ENCODE results near the gene STAM.

DNA sequence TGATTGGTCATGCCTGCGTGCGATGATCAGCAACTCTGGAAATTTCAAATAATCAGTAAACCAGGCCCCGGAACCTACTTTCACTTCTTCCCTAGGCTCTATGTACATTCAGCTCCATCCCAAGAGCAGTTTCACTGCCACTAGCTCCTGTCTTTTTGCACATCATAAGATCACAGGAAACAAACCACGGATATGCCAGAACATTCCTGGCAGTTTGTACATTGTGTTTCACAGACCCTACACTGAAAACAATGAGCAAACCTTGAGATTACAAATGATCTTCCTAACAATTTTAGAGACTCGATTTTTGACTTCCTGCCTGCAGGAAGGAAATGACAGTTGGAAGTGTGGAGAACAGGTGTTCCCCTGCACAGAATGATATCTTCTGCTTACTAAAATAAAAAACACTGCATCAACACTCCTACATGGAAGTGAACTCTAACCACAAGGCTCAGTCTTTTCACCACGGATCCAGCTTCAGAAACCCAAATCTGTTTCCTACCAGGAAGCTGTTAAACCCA is 100.5 kb downstream of the STAM start:
- no peak for TF ChIP-seq NFE2 (IDR thresholded peaks at IDR 0.05; ENCODE audit: low read depth)
- TF ChIP-seq, protein P1, sequence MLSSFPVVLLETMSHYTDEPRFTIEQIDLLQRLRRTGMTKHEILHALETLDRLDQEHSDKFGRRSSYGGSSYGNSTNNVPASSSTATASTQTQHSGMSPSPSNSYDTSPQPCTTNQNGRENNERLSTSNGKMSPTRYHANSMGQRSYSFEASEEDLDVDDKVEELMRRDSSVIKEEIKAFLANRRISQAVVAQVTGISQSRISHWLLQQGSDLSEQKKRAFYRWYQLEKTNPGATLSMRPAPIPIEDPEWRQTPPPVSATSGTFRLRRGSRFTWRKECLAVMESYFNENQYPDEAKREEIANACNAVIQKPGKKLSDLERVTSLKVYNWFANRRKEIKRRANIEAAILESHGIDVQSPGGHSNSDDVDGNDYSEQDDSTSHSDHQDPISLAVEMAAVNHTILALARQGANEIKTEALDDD (IDR thresholded peaks at IDR 0.05), result no peak
- TF ChIP-seq, protein P2, sequence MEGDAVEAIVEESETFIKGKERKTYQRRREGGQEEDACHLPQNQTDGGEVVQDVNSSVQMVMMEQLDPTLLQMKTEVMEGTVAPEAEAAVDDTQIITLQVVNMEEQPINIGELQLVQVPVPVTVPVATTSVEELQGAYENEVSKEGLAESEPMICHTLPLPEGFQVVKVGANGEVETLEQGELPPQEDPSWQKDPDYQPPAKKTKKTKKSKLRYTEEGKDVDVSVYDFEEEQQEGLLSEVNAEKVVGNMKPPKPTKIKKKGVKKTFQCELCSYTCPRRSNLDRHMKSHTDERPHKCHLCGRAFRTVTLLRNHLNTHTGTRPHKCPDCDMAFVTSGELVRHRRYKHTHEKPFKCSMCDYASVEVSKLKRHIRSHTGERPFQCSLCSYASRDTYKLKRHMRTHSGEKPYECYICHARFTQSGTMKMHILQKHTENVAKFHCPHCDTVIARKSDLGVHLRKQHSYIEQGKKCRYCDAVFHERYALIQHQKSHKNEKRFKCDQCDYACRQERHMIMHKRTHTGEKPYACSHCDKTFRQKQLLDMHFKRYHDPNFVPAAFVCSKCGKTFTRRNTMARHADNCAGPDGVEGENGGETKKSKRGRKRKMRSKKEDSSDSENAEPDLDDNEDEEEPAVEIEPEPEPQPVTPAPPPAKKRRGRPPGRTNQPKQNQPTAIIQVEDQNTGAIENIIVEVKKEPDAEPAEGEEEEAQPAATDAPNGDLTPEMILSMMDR (IDR thresholded peaks at IDR 0.05 in 2 of 3, conservative IDR thresholded peaks at IDR 0.05 in 1 of 3; ENCODE audit: insufficient read depth in 2 of 3, low read depth in 1 of 3, low read length in 3 of 3), result no peak
- TF ChIP-seq BRD4 (IDR thresholded peaks at IDR 0.05), result no peak
- no peak for TF ChIP-seq SIN3A (IDR thresholded peaks at IDR 0.05; ENCODE audit: borderline replicate concordance in 2 of 2, control insufficient read depth in 1 of 2, low read depth in 2 of 2, low read length in 2 of 2)
- TF ChIP-seq CREB1 (IDR thresholded peaks at IDR 0.05), result no peak
- TF ChIP-seq CREB1 (CRISPR knock-in tag; IDR thresholded peaks at IDR 0.05), result no peak
- TF ChIP-seq, protein P3, sequence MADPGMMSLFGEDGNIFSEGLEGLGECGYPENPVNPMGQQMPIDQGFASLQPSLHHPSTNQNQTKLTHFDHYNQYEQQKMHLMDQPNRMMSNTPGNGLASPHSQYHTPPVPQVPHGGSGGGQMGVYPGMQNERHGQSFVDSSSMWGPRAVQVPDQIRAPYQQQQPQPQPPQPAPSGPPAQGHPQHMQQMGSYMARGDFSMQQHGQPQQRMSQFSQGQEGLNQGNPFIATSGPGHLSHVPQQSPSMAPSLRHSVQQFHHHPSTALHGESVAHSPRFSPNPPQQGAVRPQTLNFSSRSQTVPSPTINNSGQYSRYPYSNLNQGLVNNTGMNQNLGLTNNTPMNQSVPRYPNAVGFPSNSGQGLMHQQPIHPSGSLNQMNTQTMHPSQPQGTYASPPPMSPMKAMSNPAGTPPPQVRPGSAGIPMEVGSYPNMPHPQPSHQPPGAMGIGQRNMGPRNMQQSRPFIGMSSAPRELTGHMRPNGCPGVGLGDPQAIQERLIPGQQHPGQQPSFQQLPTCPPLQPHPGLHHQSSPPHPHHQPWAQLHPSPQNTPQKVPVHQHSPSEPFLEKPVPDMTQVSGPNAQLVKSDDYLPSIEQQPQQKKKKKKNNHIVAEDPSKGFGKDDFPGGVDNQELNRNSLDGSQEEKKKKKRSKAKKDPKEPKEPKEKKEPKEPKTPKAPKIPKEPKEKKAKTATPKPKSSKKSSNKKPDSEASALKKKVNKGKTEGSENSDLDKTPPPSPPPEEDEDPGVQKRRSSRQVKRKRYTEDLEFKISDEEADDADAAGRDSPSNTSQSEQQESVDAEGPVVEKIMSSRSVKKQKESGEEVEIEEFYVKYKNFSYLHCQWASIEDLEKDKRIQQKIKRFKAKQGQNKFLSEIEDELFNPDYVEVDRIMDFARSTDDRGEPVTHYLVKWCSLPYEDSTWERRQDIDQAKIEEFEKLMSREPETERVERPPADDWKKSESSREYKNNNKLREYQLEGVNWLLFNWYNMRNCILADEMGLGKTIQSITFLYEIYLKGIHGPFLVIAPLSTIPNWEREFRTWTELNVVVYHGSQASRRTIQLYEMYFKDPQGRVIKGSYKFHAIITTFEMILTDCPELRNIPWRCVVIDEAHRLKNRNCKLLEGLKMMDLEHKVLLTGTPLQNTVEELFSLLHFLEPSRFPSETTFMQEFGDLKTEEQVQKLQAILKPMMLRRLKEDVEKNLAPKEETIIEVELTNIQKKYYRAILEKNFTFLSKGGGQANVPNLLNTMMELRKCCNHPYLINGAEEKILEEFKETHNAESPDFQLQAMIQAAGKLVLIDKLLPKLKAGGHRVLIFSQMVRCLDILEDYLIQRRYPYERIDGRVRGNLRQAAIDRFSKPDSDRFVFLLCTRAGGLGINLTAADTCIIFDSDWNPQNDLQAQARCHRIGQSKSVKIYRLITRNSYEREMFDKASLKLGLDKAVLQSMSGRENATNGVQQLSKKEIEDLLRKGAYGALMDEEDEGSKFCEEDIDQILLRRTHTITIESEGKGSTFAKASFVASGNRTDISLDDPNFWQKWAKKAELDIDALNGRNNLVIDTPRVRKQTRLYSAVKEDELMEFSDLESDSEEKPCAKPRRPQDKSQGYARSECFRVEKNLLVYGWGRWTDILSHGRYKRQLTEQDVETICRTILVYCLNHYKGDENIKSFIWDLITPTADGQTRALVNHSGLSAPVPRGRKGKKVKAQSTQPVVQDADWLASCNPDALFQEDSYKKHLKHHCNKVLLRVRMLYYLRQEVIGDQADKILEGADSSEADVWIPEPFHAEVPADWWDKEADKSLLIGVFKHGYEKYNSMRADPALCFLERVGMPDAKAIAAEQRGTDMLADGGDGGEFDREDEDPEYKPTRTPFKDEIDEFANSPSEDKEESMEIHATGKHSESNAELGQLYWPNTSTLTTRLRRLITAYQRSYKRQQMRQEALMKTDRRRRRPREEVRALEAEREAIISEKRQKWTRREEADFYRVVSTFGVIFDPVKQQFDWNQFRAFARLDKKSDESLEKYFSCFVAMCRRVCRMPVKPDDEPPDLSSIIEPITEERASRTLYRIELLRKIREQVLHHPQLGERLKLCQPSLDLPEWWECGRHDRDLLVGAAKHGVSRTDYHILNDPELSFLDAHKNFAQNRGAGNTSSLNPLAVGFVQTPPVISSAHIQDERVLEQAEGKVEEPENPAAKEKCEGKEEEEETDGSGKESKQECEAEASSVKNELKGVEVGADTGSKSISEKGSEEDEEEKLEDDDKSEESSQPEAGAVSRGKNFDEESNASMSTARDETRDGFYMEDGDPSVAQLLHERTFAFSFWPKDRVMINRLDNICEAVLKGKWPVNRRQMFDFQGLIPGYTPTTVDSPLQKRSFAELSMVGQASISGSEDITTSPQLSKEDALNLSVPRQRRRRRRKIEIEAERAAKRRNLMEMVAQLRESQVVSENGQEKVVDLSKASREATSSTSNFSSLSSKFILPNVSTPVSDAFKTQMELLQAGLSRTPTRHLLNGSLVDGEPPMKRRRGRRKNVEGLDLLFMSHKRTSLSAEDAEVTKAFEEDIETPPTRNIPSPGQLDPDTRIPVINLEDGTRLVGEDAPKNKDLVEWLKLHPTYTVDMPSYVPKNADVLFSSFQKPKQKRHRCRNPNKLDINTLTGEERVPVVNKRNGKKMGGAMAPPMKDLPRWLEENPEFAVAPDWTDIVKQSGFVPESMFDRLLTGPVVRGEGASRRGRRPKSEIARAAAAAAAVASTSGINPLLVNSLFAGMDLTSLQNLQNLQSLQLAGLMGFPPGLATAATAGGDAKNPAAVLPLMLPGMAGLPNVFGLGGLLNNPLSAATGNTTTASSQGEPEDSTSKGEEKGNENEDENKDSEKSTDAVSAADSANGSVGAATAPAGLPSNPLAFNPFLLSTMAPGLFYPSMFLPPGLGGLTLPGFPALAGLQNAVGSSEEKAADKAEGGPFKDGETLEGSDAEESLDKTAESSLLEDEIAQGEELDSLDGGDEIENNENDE (IDR thresholded peaks at IDR 0.05; ENCODE audit: low read depth, low read length), result no peak
- TF ChIP-seq L3MBTL2 (IDR thresholded peaks at IDR 0.05), result no peak
- no peak for TF ChIP-seq YBX1 (IDR thresholded peaks at IDR 0.05)
- TF ChIP-seq RNF2 (IDR thresholded peaks at IDR 0.05), result no peak
- no peak for TF ChIP-seq MAZ (CRISPR knock-in tag; conservative IDR thresholded peaks at IDR 0.05 in 1 of 2, IDR thresholded peaks at IDR 0.05 in 1 of 2)
- TF ChIP-seq POLR2A (conservative IDR thresholded peaks at IDR 0.05), result no peak
- TF ChIP-seq KAT7 (CRISPR knock-in tag; IDR thresholded peaks at IDR 0.05; ENCODE audit: borderline replicate concordance), result no peak
- no peak for TF ChIP-seq POLR2H (tag; IDR thresholded peaks at IDR 0.05; ENCODE audit: low read depth)
